Fibroblast of lung (primary cell): ENCODE measurements around the gene ZNF423. TPM values are rescaled to one million over a fixed set of nuclear protein-coding genes. Genes with fewer than 3 reads are reported as not detected.

ENCODE experiments used
- DNase-seq, 2 donors: peaks; one replicate each; pipeline versions ENCODE4 v3.0.0 to v3.0.0-alpha.2; 2010; ENCODE audit warnings: low read depth in 2 of 2
- H2AFZ ChIP-seq: 2 replicates; pipeline ENCODE4 v1.5.1; 2012; ENCODE audit warnings: low read length, control low read depth, inconsistent platforms
- H3K27ac ChIP-seq: 2 replicates; pipeline ENCODE4 v1.5.1; 2011; ENCODE audit warnings: low read length, control low read depth; ENCODE audit not compliant: insufficient read depth
- H3K27me3 ChIP-seq: 2 replicates; pipeline ENCODE4 v1.5.1; 2011; ENCODE audit warnings: mild to moderate bottlenecking, low read length; ENCODE audit not compliant: control insufficient read depth, insufficient read depth
- H3K36me3 ChIP-seq: 2 replicates; pipeline ENCODE4 v1.5.1; 2011; ENCODE audit warnings: low read length; ENCODE audit not compliant: control insufficient read depth, insufficient read depth
- H3K4me1 ChIP-seq: 2 replicates; pipeline ENCODE4 v1.5.1; 2011; ENCODE audit warnings: low read length; ENCODE audit not compliant: control insufficient read depth, insufficient read depth; ENCODE audit errors: extremely low read depth
- H3K4me2 ChIP-seq: 2 replicates; pipeline ENCODE4 v1.5.1; 2011; ENCODE audit warnings: low read length, control low read depth; ENCODE audit not compliant: insufficient read depth; ENCODE audit errors: extremely low read depth
- H3K4me3 ChIP-seq, 4 experiments: fragments of 200-600 bp in 1 of 4; sonication (generic) in 1 of 4; replicated peaks in 1 of 4; 2 replicates each; pipeline ENCODE4 v1.5.1; 2011 to 2016; ENCODE audit warnings: low read length in 4 of 4, low read depth in 3 of 4, mild to moderate bottlenecking in 3 of 4, control low read depth in 2 of 4, inconsistent platforms in 1 of 4, mixed read lengths in 1 of 4; ENCODE audit not compliant: insufficient read depth in 1 of 4; ENCODE audit errors: control extremely low read depth in 1 of 4
- H3K79me2 ChIP-seq: 2 replicates; pipeline ENCODE4 v1.5.1; 2012; ENCODE audit warnings: mild to moderate bottlenecking, low read length, inconsistent platforms; ENCODE audit not compliant: control insufficient read depth, insufficient read depth
- H3K9ac ChIP-seq: 2 replicates; pipeline ENCODE4 v1.5.1; 2011; ENCODE audit warnings: mild to moderate bottlenecking, low read length, control low read depth; ENCODE audit not compliant: insufficient read depth
- H3K9me3 ChIP-seq: 2 replicates; pipeline ENCODE4 v1.5.1; 2012; ENCODE audit warnings: low read depth, low read length; ENCODE audit not compliant: control insufficient read depth, insufficient read depth
- H4K20me1 ChIP-seq: 2 replicates; pipeline ENCODE4 v1.5.1; 2011; ENCODE audit warnings: low read length; ENCODE audit not compliant: control insufficient read depth, insufficient read depth; ENCODE audit errors: extremely low read depth
- CTCF ChIP-seq, 2 donors: IDR thresholded peaks in 1 of 2; conservative IDR thresholded peaks in 1 of 2; 1 replicate in 1 of 2; 2 replicates in 1 of 2; pipeline ENCODE4 v1.5.1; 2011 to 2012; ENCODE audit warnings: low read length in 2 of 2, control low read depth in 1 of 2, inconsistent platforms in 1 of 2, low read depth in 1 of 2, mild to moderate bottlenecking in 1 of 2
- EZH2 ChIP-seq: IDR thresholded peaks from 2 replicates; pipeline ENCODE4 v1.5.1; 2012; ENCODE audit warnings: low read length, control low read depth, mild to moderate bottlenecking; ENCODE audit errors: missing control alignments
- polyA plus RNA-seq, 2 donors: library from polyadenylated mRNA; depleted of rRNA in 1 of 2; stranded (reverse) in 1 of 2; unstranded in 1 of 2; fragments of >200 nt; gene quantifications; 2 replicates each; pipeline ENCODE4 v1.2.1, GENCODE V29; 2011 to 2012; ENCODE audit warnings: missing spikeins in 1 of 2
- total RNA-seq: library from RNA; depleted of rRNA; stranded (reverse); fragments of >200 nt; gene quantifications from 2 replicates; pipeline ENCODE4 v1.2.1, GENCODE V29; 2014

ZNF423 gene
- total and polyA plus RNA-seq, 2 donors (not counting 1 experiment from before 2014, with no cell fraction given), result 0.07 to 0.17 TPM

DNA sequence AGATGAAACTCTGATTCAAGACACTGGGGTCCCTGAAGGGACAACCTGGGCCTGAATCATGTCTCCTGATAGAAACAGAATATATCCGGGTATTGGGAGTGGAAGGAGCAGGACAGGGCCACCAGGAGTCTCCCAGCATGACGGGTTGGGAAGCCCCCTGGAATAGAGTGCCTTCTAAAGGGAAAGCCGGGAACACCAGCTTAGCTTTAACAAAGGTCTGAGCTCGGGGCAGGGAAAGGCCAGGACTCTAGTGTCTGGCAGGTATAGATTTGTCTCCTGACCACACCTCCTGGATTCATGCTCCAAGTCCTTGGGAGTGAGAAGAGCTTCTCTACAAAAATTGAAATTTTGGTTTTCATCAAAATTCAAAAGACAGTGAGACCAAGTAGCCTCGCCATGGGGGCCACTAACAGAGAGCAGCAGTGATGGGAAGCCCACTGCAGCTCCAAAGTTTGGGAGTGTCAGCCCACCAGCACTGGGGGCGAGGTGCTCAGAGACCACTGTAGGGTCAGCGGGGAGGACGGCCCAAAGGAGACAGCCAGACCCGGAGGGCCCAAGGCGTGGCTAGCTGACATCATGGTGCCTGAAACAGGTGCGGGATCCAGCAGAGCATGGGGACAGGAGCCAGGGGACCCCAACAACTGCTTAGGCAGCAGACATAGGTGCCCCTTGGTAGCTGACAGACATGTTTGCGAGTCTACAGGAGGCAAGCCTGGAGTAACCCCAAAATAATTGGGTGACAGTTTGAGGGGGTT is 401.3 kb downstream of the ZNF423 start:
- Histone ChIP-seq H3K9ac (no peak overlapping the region), H2AFZ (no peak overlapping the region), H4K20me1 (no peaks in the 10 kb centered on the region), H3K9me3 (no peaks in the 10 kb centered on the region), H3K4me1 (no peaks in the 10 kb centered on the region), H3K36me3 (no peaks in the 10 kb centered on the region), H3K79me2 (no peaks in the 10 kb centered on the region), H3K4me2 (no peak overlapping the region), H3K27ac (no peak overlapping the region), H3K27me3 (no peaks in the 10 kb centered on the region), H3K4me3 (no peak overlapping the region)
- no peak for DNase-seq
- TF ChIP-seq EZH2 (no peak), CTCF (conservative IDR thresholded peaks at IDR 0.05 in 1 of 2, IDR thresholded peaks at IDR 0.05 in 1 of 2; ENCODE audit: low read depth in 1 of 2, low read length in 2 of 2) (no peak)

- Histone ChIP-seq H4K20me1 (no peaks in the 10 kb centered on the region), H3K4me1 (no peaks in the 10 kb centered on the region), H2AFZ (no peak overlapping the region), H3K4me3 (no peak overlapping the region), H3K27me3 (no peaks in the 10 kb centered on the region), H3K4me2 (no peak overlapping the region), H3K79me2 (no peaks in the 10 kb centered on the region), H3K9me3 (no peaks in the 10 kb centered on the region), H3K27ac (no peak overlapping the region), H3K36me3 (no peaks in the 10 kb centered on the region), H3K9ac (no peak overlapping the region)
- no peak for DNase-seq
- no peak for TF ChIP-seq CTCF (conservative IDR thresholded peaks at IDR 0.05 in 1 of 2, IDR thresholded peaks at IDR 0.05 in 1 of 2; ENCODE audit: low read depth in 1 of 2, low read length in 2 of 2)
- no peak for TF ChIP-seq EZH2
Measured at GRCh38 chr16:49453983-49454382, 401.9 kb downstream of the ZNF423 start.

GRCh38 chr16:49453021-49453420 is 402.9 kb downstream of the ZNF423 start:
- H2AFZ ChIP-seq, result no peak overlapping the region
- no peak overlapping the region for H3K4me3 ChIP-seq
- H3K27ac ChIP-seq, result no peak overlapping the region
- no peak overlapping the region for H3K9ac ChIP-seq
- no peaks in the 10 kb centered on the region for H3K79me2 ChIP-seq
- no peak for DNase-seq
- H4K20me1 ChIP-seq, result no peaks in the 10 kb centered on the region
- no peaks in the 10 kb centered on the region for H3K4me1 ChIP-seq
- H3K9me3 ChIP-seq, result no peaks in the 10 kb centered on the region
- no peaks in the 10 kb centered on the region for H3K27me3 ChIP-seq
- TF ChIP-seq EZH2 (no peak), CTCF (conservative IDR thresholded peaks at IDR 0.05 in 1 of 2, IDR thresholded peaks at IDR 0.05 in 1 of 2; ENCODE audit: low read depth in 1 of 2, low read length in 2 of 2) (no peak)
- H3K4me2 ChIP-seq, result no peak overlapping the region
- no peaks in the 10 kb centered on the region for H3K36me3 ChIP-seq
